ENCODE results near the gene EDN1. TPM values are rescaled to one million over a fixed set of nuclear protein-coding genes. Genes with fewer than 3 reads are reported as not detected.

EDN1 gene
- total and polyA plus RNA-seq, 9 of the 15 experiments (the other 6 are each of a cell fraction or from before 2014, with no cell fraction given): 0.03 to 0.06 TPM; not detected in 7

- Histone ChIP-seq H4K20me1 (replicated peaks; ENCODE audit: control insufficient read depth, insufficient read depth, low read length) (no peaks in the 10 kb centered on the region), H3K4me2 (ENCODE audit: insufficient read depth, low read length) (no peak overlapping the region), H3K36me3 (ENCODE audit: control insufficient read depth, insufficient read depth, low read length) (no peaks in the 10 kb centered on the region), H3K4me1 (replicated peaks in 1 of 2; ENCODE audit: control insufficient read depth in 2 of 2, insufficient read depth in 2 of 2, low read length in 2 of 2) (no peaks in the 10 kb centered on the region), H3K27ac (ENCODE audit: extremely low read depth, low read depth, low read length) (no peak overlapping the region), H3K9me1 (ENCODE audit: control insufficient read depth, insufficient read depth, low read length) (no peaks in the 10 kb centered on the region), H2AFZ (ENCODE audit: low read depth, low read length) (no peak overlapping the region), H3K4me3 (no peak overlapping the region), H3K9ac (ENCODE audit: insufficient read depth in 1 of 2, low read depth in 2 of 2, low read length in 2 of 2) (no peak overlapping the region), H3K79me2 (ENCODE audit: control insufficient read depth, insufficient read depth, low read length) (no peaks in the 10 kb centered on the region), H3K9me3 (replicated peaks; ENCODE audit: control insufficient read depth, insufficient read depth, low read depth, low read length) (no peaks in the 10 kb centered on the region), H3K27me3 (ENCODE audit: control insufficient read depth in 2 of 2, insufficient read depth in 2 of 2, low read length in 2 of 2) (peaks cover 20 to 33% of the 10 kb centered on the region in 2 experiments)
- intact Hi-C loops (cut with micrococcal nuclease) (no loop called here), in situ Hi-C loops (cut with MboI) (no loop called here)
- TF ChIP-seq CEBPG (CRISPR knock-in tag; IDR thresholded peaks at IDR 0.05) (no peak), CEBPG (tag; conservative IDR thresholded peaks at IDR 0.05 in 1 of 2, IDR thresholded peaks at IDR 0.05 in 1 of 2) (no peak), NCOA6 (IDR thresholded peaks at IDR 0.05) (no peak), CCAR2 (IDR thresholded peaks at IDR 0.05; ENCODE audit: low read depth, low read length) (no peak)
- 0% methylated on average over 5 of the region's 5 CpGs for WGBS (ENCODE audit: insufficient coverage, low coverage, missing lambda C conversion rate)
- POLR2A ChIA-PET: no interaction called here
- CTCF ChIA-PET (ENCODE audit: low intra/inter-chr PET ratio): no interaction called here
- no TSS peak for BruUV-seq (replicated peaks)
- DNase-seq (ENCODE audit: extremely low read depth in 1 of 4, low spot score in 3 of 4) (no peak), FAIRE-seq (no peak), ATAC-seq (no peak)
Measured at GRCh38 chr6:12344296-12344695, 54.1 kb downstream of the EDN1 start.

GRCh38 chr6:12344961-12345693, 55.0 kb downstream of the EDN1 start:
- no peak for TF ChIP-seq PPARD (CRISPR knock-in tag; IDR thresholded peaks at IDR 0.05)
- no peak for TF ChIP-seq ATF3 (IDR thresholded peaks at IDR 0.05)
- TF ChIP-seq ATF3 (CRISPR knock-in tag; conservative IDR thresholded peaks at IDR 0.05): no peak
- TF ChIP-seq TGIF2 (CRISPR knock-in tag; IDR thresholded peaks at IDR 0.05): no peak
- no peak for TF ChIP-seq NBN (IDR thresholded peaks at IDR 0.05; ENCODE audit: low read depth)
- TF ChIP-seq DIDO1 (tag; IDR thresholded peaks at IDR 0.05; ENCODE audit: low read depth): no peak
- no peak for TF ChIP-seq PHB2 (IDR thresholded peaks at IDR 0.05; ENCODE audit: low read depth)
- TF ChIP-seq TSC22D4 (tag; IDR thresholded peaks at IDR 0.05): no peak
- TF ChIP-seq CTCFL (IDR thresholded peaks at IDR 0.05; ENCODE audit: borderline replicate concordance, insufficient read depth, low read depth, low read length, poor library complexity, severe bottlenecking): no peak
- TF ChIP-seq BDP1 (IDR thresholded peaks at IDR 0.05; ENCODE audit: insufficient read depth, insufficient read length): no peak
- Histone ChIP-seq H3K4me1 (replicated peaks in 1 of 2; ENCODE audit: control insufficient read depth in 2 of 2, insufficient read depth in 2 of 2, low read length in 2 of 2) (no peaks in the 10 kb centered on the region), H3K27me3 (ENCODE audit: control insufficient read depth in 2 of 2, insufficient read depth in 2 of 2, low read length in 2 of 2) (peaks cover 14 to 24% of the 10 kb centered on the region in 2 experiments), H3K9me3 (replicated peaks; ENCODE audit: control insufficient read depth, insufficient read depth, low read depth, low read length) (no peaks in the 10 kb centered on the region), H3K79me2 (ENCODE audit: control insufficient read depth, insufficient read depth, low read length) (no peaks in the 10 kb centered on the region), H3K9ac (ENCODE audit: insufficient read depth in 1 of 2, low read depth in 2 of 2, low read length in 2 of 2) (no peak overlapping the region), H3K9me1 (ENCODE audit: control insufficient read depth, insufficient read depth, low read length) (no peaks in the 10 kb centered on the region), H3K27ac (ENCODE audit: extremely low read depth, low read depth, low read length) (no peak overlapping the region), H2AFZ (ENCODE audit: low read depth, low read length) (no peak overlapping the region), H3K36me3 (ENCODE audit: control insufficient read depth, insufficient read depth, low read length) (no peaks in the 10 kb centered on the region), H3K4me2 (ENCODE audit: insufficient read depth, low read length) (no peak overlapping the region), H3K4me3 (no peak overlapping the region), H4K20me1 (replicated peaks; ENCODE audit: control insufficient read depth, insufficient read depth, low read length) (no peaks in the 10 kb centered on the region)
- ATAC-seq (no peak), FAIRE-seq (no peak), DNase-seq (ENCODE audit: extremely low read depth in 1 of 4, low spot score in 3 of 4) (no peak)
- CTCF ChIA-PET (ENCODE audit: low intra/inter-chr PET ratio): no interaction called here
- intact Hi-C loops (cut with micrococcal nuclease) (no loop called here), in situ Hi-C loops (cut with MboI) (no loop called here)
- no TSS peak for BruUV-seq (replicated peaks)
- WGBS (ENCODE audit: insufficient coverage, low coverage, missing lambda C conversion rate): 0% methylated on average over 6 of the region's 6 CpGs
- POLR2A ChIA-PET: interaction anchor here (0.6 kb wide), 1 partner anchor 71 kb away, joined by 3 read pairs; no protein-coding TSS in a partner anchor
